GM13977 (cell line): ENCODE measurements around the gene GSG1L2.
A peak's percentile ranks its signal among the peaks of the same experiment; 100 is the strongest.

Experiments used
- DNase-seq: peaks from one replicate; pipeline ENCODE4 v3.0.0; 2012; ENCODE audit warnings: low spot score
- CTCF ChIP-seq: IDR thresholded peaks from 2 replicates; pipeline ENCODE4 v1.5.1; 2012; ENCODE audit warnings: mild to moderate bottlenecking, control low read depth; ENCODE audit not compliant: insufficient read depth; ENCODE audit errors: extremely low read depth, missing control alignments
- in situ Hi-C: fragments of 300-500 bp; cut with MboI; formaldehyde crosslinking; loops from one replicate; pipeline ENCODE4 v1.12.0; 2022; ENCODE audit warnings: low sequenced_read_pairs, low pct_unique_long_range_greater_than_20kb, mixed read lengths, inconsistent platforms; ENCODE audit not compliant: unreplicated experiment

Gene GSG1L2

DNA sequence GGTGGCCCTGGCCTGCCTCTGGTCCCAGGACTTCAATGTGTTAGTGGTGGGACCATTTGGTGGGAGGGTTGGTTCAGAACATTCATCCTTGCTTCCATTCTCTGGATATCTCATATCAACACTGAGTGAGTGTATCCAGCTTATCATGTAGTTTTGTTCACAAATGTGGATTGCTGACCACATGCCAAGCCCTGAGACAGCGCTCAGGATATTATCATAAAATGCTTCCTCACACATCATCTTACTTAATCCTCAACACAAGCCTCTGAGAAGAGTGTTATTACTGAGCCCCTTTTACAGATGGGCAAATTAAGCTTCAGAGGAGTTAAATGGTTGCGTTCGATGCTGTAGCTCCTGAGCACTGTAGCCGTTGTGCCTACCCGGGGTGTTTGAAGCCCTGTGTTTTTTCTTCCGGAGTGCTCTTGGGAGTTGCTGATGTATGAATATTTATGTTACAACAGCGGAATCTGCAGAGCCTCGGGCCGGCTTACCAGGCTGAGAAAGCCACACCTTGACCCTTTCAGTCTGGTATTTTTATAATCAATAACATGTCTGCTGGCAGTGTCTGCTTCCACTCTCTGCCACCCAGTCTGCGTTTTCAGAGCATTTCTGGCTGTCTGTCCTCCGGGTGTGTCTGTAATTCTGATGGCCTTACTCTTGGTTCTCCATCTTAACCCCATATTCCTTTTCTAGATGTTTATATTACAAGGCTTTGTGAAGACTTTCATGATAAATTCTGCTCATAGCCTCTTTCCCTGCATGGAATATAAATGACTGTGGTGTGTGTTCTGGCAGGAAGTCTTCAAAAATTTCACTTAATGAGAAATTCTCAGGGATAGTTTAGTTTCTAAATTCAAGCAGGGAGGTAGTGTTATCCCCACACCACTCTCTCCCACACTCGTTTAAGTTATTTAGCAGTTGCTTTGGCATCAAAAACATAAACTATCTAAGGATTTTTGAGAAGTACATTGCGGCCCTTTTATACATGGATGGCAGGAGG, 6.7 kb upstream of the GSG1L2 start:
- no peak for DNase-seq

DNA sequence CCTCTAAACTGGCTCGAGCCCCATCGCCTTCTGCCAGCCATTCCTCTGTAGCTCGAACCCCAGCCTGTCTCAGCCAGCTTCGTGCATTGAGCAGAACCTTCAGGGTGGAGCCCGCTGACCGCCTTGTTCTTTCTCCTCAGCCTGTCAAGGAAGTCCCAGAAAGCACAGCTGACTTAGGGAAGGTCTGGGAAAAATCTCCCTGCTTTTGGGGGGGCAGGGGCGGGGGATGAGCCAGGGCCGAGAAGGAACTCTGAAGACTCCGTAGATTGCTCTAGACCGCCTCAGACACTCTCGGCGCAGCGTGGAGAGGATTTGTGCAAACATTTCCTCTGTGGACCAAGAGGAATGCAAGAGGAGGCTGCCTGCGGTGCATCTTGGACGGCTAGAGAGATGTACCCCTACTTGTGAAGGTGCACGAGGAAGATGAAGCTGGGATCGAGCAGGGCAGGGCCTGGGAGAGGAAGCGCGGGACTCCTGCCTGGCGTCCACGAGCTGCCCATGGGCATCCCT, 3.8 kb upstream of the GSG1L2 start, which contains the start of gene GLP2R:
TSS of gene GLP2R (plus strand) at position 284 of the 510 bp plus-strand sequence. CDS start at position 424, 140 bp downstream.
- DNase-seq, result no peak
- no peak for TF ChIP-seq CTCF
- in situ Hi-C loops, result no loop called here

More for the DNA sequence above, 6.7 kb upstream of the GSG1L2 start:
- no peak for TF ChIP-seq CTCF
- in situ Hi-C loops, result no loop called here

DNA sequence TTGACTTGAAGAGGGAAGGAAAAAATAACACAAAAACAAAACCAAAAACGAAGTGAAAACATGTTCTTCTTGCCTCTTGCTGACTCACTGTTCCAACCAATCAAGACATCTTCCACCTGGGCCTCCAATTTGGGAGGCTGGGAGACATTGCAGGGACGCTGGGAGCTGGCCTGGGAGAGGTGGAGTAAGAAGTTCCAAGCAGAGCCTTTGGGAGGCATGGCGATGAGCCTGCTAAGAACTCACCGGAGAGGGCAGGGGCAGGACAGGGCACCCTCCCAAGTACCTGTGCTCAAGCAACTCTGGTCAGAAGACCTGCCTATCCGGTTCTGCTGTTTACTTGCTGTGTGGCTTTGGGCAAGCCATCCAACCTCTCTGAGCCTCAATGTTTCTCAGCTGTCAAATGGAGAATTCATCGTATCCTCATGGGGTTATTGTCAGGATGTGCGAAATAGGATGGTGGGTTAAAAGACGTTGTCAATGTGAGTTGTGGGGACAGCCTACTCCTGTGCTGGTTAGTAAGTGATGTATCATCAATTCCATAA, 3.0 kb upstream of the GSG1L2 start:
- no peak for DNase-seq
- TF ChIP-seq CTCF, result no peak
- in situ Hi-C loops, result no loop called here

GRCh38 chr17:9824094-9824493, 2.2 kb upstream of the GSG1L2 start:
- no peak for DNase-seq
- in situ Hi-C loops, result no loop called here
- peak; percentile 25 for TF ChIP-seq CTCF

- no peak for TF ChIP-seq CTCF
- in situ Hi-C loops, result no loop called here
- no peak for DNase-seq
Measured at GRCh38 chr17:9820448-9820847, 1.4 kb downstream of the GSG1L2 start.

DNA sequence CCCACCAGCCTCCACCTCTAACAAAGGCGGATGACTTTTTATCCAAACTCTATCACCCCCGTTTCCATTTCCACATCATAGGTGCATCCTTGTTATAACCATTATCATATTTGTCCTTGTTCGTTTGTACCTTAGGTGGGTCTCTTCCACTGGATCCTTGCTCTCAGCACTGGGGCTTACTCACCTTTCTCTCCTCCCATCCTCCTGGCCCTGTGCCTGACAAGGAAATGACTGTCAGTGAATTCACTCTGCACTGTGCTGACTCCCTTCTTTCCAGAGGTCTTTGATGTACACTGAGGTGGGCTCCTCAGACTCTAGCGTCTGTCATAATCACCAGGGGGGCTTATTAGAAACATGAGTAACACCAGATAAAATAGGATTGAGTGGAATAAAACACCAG, 3.1 kb downstream of the GSG1L2 start:
- in situ Hi-C loops, result no loop called here
- DNase-seq, result no peak
- no peak for TF ChIP-seq CTCF
